GM18508 (cell line): ENCODE data around the gene GRIN3B.

Experiments
- ATAC-seq: cut with Tn5 transposase; IDR thresholded peaks from one replicate; pipeline ENCODE4 v1.9.1; 2021; ENCODE audit warnings: moderate number of reproducible peaks; ENCODE audit not compliant: insufficient read depth, unreplicated experiment

GRIN3B gene

DNA sequence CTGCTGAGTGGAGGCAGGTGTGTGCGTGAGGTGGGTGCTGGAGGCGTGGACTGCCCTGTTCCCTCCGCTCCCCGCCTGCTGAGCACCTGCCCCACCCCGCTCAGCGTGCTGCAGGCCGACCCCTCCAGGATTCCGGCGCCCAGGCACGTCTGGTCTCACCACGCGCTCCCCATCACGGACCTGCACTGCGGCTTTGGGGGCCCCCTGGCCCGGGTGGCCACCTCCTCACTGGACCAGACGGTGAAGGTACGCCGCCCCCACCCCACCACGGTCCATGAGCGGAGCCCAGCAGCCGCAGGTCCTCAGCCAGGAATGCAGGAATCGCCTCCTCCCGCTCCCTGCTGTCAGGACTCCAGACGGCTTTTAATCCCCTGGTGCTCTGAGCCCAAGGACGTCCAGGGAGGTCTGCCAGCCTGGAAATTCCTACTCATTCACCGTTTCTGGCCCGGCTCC lies 10.1 kb upstream of the GRIN3B start:
- no peak for ATAC-seq

DNA sequence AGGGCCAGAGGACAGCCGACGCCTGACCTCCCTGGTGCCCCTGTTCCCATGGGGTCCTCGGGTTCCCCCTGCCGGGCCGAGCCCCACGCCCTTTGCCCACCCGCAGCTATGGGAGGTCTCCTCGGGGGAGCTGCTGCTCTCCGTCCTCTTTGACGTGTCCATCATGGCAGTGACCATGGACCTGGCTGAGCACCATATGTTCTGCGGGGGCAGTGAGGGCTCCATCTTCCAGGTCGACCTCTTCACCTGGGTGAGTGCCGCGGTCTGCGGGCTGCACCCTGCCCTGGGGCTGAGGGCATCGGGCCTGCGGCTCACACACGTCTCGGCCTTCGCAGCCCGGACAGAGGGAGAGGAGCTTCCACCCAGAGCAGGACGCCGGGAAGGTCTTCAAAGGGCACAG lies 9.5 kb upstream of the GRIN3B start:
- ATAC-seq, result no peak

DNA sequence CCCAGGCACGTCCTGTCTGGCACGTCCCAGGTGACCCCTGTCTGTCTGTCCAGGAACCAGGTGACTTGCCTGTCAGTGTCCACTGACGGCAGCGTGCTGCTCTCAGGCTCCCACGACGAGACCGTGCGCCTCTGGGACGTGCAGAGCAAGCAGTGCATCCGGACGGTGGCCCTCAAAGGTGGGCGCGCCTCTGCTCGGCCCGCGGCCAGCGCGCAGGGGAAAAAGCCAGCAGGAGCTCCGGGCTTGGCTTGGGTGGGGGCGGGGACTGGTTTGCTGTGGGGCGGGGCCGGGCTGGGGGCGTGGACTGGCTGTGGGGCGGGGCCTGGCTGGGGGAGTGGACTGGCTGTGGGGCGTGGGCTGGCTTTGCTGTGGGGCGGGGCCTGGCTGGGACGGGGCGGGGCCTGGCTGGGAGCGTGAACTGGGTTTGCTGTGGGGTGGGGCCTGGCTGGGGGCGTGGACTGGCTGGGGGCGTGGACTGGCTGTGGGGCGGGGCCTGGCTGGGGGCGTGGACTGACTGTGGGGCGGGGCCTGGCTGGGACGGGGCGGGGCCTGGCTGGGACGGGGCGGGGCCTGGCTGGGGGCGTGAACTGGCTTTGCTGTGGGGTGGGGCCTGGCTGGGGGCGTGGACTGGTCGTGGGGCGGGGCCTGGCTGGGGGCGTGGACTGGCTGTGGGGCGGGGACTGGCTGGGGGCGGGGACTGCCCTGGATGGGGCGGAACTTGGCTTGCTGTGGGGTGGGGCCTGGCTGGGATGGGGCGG lies 8.9 kb upstream of the GRIN3B start:
- ATAC-seq, result no peak

DNA sequence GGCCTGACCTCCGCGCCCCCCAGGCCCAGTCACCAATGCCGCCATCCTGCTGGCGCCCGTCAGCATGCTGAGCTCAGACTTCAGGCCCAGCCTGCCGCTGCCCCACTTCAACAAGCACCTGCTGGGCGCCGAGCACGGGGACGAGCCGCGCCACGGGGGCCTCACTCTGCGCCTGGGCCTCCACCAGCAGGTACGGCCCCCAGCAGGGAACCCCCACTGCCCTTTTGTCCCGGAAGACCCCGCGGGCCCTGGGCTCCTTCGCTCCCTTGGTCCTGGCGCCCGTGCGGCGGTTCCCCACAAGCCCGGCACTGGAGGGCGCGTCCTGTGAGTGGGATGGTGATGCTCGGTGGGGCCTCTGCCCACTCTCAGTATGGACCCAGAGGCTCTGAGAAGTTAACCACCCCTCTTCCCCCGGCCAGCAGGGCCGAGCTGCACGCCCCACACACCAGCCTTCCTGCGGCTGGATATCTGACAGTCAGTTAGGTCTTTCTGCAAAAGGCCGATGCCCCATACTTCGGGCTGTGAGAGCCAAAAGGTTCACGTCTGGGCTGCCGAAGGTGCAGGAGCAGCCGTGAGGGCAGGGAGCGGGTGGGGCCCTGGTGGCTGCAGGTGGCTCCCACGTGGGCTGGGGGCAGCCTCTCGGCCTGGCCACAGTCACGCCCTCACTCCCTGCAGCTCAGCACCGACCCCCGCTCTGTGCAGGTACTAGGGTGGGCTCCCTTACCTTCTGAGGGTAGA lies 8.1 kb upstream of the GRIN3B start:
- no peak for ATAC-seq

DNA sequence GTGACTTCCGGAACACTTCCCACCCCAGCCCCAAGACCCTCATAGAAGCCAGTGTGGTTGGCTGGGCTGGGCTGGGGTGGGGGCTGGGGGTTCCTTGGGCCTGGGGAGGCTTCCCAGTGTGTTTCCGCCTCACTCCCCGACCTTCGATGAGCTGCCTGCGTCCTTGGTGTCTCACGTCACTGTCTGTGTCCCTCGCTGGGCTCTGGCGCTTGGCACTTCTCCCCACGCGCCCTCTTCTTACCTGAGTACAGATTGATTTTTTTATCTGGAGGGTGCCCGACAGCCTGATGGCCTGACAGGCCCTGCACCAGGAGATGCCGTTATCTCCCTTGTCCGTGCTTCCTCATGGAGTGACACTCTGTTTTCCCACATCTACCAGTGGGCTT lies 7.6 kb upstream of the GRIN3B start:
- no peak for ATAC-seq

GRCh38 chr19:993361-993830 lies 6.8 kb upstream of the GRIN3B start:
- ATAC-seq, result no peak

DNA sequence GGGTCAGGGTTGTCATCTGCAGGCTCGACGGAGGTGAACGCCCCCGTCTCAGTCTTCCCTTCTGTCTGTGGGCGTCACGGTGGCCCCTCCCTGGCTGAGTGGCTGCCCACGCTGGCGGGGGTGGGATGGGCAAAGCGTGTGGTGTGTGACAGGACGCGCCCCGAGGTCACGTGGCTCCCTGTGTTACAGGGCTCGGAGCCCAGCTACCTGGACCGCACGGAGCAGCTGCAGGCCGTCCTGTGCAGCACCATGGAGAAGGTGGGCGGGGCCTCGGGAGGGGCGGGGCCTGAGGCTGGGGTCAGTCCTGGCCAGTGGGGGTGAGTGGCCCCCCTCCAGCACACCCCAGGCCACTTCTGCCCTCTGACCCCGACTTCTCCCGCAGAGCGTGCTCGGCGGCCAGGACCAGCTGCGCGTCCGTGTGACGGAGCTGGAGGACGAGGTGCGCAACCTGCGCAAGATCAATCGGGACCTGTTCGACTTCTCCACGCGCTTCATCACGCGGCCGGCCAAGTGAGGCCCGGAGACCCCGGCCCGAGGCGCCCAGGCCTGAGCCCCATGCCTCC lies 6.3 kb upstream of the GRIN3B start:
- no peak for ATAC-seq

- ATAC-seq, result no peak
These were observed 5.7 kb upstream of the GRIN3B start for GRCh38 chr19:994516-994915.

DNA sequence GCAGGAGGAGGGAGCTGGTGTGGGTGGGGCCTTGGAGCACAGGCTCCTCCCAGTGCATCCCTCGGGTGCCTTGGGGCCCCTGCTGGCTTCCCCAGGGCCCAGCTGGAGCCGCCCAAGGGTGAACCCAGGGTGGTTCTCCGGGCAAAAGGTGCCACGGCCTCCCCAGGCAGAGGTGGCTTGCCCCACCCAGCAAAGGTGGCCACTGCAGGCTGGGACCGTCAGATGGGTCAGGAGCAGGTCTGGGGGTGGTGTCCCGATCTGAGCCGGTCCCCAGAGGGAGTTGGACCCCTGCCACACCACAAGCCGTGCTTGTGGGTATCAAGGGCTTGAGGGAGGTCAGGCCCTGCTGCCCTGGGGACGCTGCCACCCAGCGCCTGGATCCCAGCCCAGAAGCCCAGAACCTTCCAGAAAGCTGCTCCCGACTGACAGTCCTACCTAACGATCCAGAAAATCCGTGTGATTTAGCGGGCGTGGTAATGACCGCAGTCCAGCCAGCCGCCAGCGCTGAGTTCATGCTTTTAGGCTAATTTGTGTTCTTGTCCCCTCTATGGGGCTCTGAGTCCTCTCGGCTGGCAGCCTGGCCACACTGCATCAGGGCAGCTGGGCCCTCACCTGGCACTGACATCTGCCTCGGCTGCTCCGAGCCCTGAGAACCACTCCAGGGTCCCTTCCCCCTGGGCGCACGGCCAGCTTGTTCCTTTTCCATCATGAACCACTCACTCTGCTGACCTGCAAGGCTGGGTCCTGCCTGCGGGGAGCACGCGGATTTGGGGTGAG lies 5.0 kb upstream of the GRIN3B start:
- ATAC-seq, result no peak

GRCh38 chr19:996051-996838 lies 4.0 kb upstream of the GRIN3B start:
- no peak for ATAC-seq

DNA sequence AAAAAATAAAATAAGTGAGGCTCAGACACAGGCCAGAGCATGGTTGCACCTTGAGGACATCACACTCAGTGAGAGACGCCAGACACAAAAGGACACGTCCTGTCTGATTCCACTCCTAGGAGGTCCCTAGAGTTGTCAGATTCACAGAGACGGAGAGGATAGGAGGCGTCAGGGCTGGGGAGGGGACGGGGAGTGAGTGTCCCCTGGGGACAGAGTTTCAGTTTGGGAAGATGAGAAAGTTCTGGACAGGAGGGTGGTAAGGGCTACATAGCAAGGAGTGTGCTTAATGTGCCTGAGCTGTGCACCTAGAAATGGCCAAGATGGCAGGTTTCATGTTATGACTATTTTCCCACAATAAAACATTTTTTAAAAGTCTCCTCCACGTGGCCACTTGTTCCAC lies 2.2 kb upstream of the GRIN3B start:
- no peak for ATAC-seq

GRCh38 chr19:999379-999719 lies 870 bp upstream of the GRIN3B start:
- ATAC-seq, result no peak

DNA sequence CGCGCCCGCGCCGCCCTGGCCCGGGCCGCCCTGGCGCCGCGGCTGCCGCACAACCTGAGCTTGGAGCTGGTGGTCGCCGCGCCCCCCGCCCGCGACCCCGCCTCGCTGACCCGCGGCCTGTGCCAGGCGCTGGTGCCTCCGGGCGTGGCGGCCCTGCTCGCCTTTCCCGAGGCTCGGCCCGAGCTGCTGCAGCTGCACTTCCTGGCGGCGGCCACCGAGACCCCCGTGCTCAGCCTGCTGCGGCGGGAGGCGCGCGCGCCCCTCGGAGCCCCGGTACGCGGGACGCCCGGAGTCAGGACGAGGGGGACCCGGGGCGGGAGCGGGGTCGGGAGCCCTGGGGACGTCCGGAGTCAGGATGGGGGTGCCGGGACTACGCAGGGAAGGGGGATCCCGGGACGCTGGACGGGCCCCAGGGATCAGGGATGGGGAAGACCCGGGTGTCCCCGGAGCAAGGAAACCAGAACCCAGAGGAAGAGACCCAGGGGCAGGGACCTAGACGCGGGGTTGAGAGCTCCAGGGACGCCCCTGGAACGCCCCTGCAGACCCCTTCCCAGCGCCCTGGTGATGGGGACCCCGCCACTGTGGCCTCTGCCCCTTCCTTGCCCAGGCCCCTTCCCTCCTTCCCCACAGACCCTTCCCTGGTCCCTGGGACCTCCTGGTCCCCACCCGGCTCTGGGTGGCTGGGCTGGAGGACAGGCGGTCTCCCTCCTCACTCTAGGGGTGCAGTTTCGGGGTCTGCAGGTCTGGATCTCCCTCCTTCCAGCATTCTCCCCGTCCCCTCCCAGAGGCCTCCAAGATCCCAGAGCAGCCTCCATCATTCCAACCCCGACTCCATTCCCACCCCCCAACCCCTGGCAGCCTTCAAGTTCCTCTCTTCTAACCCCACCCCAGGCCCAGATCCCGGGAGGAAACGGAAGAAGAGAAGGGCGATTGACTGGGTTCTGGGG lies 645 bp downstream of the GRIN3B start:
- no peak for ATAC-seq

GRCh38 chr19:1001538-1002166 lies 1.4 kb downstream of the GRIN3B start:
- ATAC-seq, result no peak

DNA sequence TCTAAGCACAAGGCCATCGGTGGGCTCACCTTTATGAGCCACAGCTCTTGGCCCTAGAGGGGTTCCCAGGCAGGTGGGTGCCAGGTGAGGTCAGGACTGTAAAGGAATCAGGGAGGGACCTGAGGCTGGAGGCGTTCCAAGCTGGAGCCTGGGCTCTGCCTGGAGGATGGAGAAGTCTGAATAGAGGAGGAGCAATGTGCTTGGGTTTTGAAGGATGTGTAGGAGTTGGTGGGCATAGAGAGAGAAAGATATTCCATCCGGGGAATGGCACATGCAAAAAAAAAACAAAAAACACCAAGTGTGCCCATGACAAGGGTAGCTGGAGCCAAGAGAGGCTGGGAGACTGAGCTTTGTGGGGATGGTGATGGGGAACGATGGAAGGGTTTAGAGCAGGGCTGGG lies 2.4 kb downstream of the GRIN3B start:
- no peak for ATAC-seq

DNA sequence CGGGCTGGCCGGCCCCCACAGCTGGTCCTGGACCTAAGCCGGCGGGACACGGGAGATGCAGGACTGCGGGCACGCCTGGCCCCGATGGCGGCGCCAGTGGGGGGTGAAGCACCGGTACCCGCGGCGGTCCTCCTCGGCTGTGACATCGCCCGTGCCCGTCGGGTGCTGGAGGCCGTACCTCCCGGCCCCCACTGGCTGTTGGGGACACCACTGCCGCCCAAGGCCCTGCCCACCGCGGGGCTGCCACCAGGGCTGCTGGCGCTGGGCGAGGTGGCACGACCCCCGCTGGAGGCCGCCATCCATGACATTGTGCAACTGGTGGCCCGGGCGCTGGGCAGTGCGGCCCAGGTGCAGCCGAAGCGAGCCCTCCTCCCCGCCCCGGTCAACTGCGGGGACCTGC lies 3.1 kb downstream of the GRIN3B start:
- ATAC-seq, result no peak

DNA sequence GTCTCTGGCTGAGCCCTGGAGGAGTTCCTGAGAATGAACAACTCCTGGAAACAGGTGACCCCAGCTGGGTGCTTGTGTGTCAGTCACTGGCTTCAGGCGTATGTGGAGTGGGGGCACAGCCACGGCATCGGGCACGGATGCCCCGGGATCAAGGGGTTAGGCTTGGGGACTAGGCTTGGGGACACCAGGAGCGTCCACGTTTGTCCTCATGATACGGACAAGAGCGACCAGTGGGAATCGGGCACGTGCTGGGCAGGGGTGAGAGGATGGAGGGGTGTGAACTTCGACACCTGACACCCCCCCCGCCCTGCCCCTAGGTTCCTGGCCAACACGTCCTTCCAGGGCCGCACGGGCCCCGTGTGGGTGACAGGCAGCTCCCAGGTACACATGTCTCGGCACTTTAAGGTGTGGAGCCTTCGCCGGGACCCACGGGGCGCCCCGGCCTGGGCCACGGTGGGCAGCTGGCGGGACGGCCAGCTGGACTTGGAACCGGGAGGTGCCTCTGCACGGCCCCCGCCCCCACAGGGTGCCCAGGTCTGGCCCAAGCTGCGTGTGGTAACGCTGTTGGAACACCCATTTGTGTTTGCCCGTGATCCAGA lies 4.1 kb downstream of the GRIN3B start:
- ATAC-seq, result no peak
